Rectal smooth muscle tissue (tissue), 1 donor: ENCODE results near the gene SPATA16.
"Not testable (repeated sequence)": the region's sequence is repeated elsewhere in the genome, so short reads cannot be mapped to it uniquely, and the experiment has no call there.

Experiments used
- H3K27ac ChIP-seq: one replicate; pipeline ENCODE4 v1.7.0; 2013; ENCODE audit warnings: low read depth, low read length, inconsistent platforms
- H3K27me3 ChIP-seq: one replicate; pipeline ENCODE4 v1.7.0; 2013; ENCODE audit warnings: low read length; ENCODE audit not compliant: control insufficient read depth, insufficient read depth
- H3K36me3 ChIP-seq: one replicate; pipeline ENCODE4 v1.7.0; 2013; ENCODE audit warnings: low read length; ENCODE audit not compliant: control insufficient read depth, insufficient read depth
- H3K4me1 ChIP-seq: one replicate; pipeline ENCODE4 v1.7.0; 2013; ENCODE audit warnings: low read length; ENCODE audit not compliant: control insufficient read depth, insufficient read depth
- H3K4me3 ChIP-seq: one replicate; pipeline ENCODE4 v1.7.0; 2013; ENCODE audit warnings: low read length
- H3K9ac ChIP-seq: one replicate; pipeline ENCODE4 v1.7.0; 2013; ENCODE audit warnings: low read length

Gene SPATA16, protein sequence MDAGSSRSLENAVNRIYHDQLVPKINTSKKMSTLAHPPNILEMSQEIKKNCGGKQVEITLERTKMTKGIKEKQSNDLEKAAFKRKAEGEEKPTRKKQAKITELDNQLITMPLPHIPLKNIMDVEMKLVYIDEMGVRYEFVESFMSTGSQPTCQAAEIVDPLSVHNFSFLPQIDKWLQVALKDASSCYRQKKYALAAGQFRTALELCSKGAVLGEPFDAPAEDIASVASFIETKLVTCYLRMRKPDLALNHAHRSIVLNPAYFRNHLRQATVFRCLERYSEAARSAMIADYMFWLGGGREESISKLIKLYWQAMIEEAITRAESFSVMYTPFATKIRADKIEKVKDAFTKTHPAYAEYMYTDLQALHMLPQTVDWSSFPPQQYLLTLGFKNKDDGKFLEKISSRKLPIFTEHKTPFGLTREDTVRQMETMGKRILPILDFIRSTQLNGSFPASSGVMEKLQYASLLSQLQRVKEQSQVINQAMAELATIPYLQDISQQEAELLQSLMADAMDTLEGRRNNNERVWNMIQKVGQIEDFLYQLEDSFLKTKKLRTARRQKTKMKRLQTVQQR

DNA sequence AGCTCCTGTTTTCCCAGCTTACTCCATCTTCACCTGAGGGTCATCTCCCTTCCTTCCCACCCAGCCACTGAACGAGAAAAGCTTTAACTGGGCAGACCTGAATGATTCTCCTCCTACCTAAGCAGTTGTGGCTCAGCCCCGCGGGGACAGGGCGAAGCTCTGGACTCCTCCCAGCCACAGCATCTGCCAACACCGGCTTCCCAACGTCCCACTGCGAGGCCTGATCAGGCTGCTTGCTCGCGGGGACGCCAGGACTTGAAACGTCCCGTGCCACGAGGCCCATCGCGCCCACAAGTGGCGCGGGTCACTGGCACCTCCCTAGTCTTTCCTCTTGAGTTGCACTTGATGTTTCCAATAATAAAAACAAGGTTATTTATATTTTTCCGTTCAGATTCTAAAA is at the start of gene SPATA16:
Gene SPATA16 (minus strand): TSS at position 250 of the 400 bp plus-strand sequence. CDS start 23,504 bp downstream, outside the sequence.
- H3K27ac ChIP-seq, result no peak within 1 kb of the TSS
- H3K27me3 ChIP-seq, result no peaks in the 10 kb centered on the region
- H3K4me1 ChIP-seq, result no peaks in the 10 kb centered on the region
- no peaks in the 10 kb centered on the region for H3K36me3 ChIP-seq
- H3K9ac ChIP-seq, result no peak within 1 kb of the TSS
- no peak within 1 kb of the TSS for H3K4me3 ChIP-seq

- H3K27me3 ChIP-seq, H3K27ac ChIP-seq, H3K9ac ChIP-seq, H3K36me3 ChIP-seq, H3K4me1 ChIP-seq, H3K4me3 ChIP-seq: not testable (repeated sequence)
These were observed 42.0 kb upstream of the SPATA16 start for GRCh38 chr3:173183022-173183421.

- Histone ChIP-seq H3K27ac (no peak overlapping the region), H3K27me3 (no peaks in the 10 kb centered on the region), H3K36me3 (no peaks in the 10 kb centered on the region), H3K4me1 (no peaks in the 10 kb centered on the region), H3K9ac (no peak overlapping the region), H3K4me3 (no peak overlapping the region)
These were observed 32.6 kb upstream of the SPATA16 start for GRCh38 chr3:173173652-173174051.

DNA sequence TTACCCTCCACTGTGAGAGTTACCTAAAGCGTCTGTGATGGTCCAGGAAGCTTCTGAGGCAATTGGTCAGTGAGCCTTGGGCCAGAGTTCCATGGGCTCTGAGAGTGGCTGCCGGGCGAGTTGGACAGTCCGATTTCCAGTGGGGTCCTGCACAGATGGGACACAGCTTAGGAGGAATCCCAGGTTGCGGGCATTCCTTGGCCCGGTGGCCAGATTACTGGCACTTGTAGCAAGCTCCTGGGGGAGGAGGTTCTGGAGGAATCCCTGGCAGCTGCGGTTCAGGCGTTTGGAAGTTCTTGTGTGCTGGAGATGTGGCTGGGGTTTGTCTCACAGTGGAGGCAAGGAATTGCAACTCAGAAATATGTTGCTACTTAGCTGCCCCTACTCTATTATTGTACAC is 18.1 kb upstream of the SPATA16 start:
- not testable (repeated sequence) for H3K9ac ChIP-seq, H3K36me3 ChIP-seq, H3K27ac ChIP-seq, H3K27me3 ChIP-seq, H3K4me3 ChIP-seq, H3K4me1 ChIP-seq

- H3K27ac ChIP-seq, result not testable (repeated sequence)
These were observed 15.5 kb upstream of the SPATA16 start for GRCh38 chr3:173156533-173156932.

DNA sequence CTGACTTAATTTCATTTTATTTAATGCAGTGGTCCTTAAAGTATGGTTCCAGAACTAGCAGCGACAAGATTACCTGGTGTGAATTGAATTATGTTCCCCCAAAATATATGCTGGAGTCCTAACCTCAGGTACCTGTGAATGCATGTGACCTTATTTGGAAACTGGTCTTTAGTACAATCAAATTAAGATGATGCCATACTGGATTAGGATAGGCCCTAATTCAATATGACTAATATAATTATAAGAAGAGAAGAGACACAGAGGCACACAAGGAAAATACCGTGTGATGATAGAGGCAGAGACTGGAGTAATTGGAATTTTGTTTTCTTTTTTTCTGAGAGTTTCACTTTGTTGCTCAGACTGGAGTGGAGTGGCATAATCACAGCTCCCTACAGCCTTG is 12.6 kb upstream of the SPATA16 start:
- H3K9ac ChIP-seq, result no peak overlapping the region
- H3K4me1 ChIP-seq, result no peaks in the 10 kb centered on the region
- no peaks in the 10 kb centered on the region for H3K27me3 ChIP-seq
- no peaks in the 10 kb centered on the region for H3K36me3 ChIP-seq
- no peak overlapping the region for H3K4me3 ChIP-seq
- H3K27ac ChIP-seq, result no peak overlapping the region

More at GRCh38 chr3:173156533-173156932, 15.5 kb upstream of the SPATA16 start:
- H3K9ac ChIP-seq, H3K4me1 ChIP-seq, H3K27me3 ChIP-seq, H3K4me3 ChIP-seq, H3K36me3 ChIP-seq: not testable (repeated sequence)

- Histone ChIP-seq H3K36me3 (no peaks in the 10 kb centered on the region), H3K27me3 (no peaks in the 10 kb centered on the region), H3K4me1 (no peaks in the 10 kb centered on the region), H3K27ac (no peak overlapping the region), H3K4me3 (no peak overlapping the region), H3K9ac (no peak overlapping the region)
These were observed 1.6 kb downstream of the SPATA16 start for GRCh38 chr3:173139420-173139819.

GRCh38 chr3:173138026-173138425 is 3.0 kb downstream of the SPATA16 start:
- Histone ChIP-seq H3K9ac (no peak overlapping the region), H3K27me3 (no peaks in the 10 kb centered on the region), H3K27ac (no peak overlapping the region), H3K4me1 (no peaks in the 10 kb centered on the region), H3K36me3 (no peaks in the 10 kb centered on the region), H3K4me3 (no peak overlapping the region)

DNA sequence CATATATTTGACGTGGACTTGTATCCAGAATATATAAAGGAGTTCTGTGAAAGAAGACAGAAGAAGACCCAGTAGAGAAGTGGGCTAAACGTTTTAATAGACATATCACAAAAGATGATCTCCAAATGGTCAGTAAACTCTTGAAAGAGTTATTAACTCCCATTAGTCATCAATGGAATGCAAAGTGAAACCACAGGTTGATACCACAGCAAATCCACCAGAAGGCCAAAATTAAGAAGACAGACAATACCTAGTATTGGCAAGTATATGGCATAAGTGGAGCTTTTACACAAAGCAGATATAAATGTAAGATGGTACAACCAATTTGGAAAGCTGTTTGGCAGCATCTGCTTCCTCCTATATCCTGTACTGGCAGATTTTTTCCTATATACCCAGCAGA is 6.0 kb downstream of the SPATA16 start:
- H3K36me3 ChIP-seq, result no peaks in the 10 kb centered on the region
- H3K27ac ChIP-seq, result no peak overlapping the region
- H3K27me3 ChIP-seq, result no peaks in the 10 kb centered on the region
- no peak overlapping the region for H3K4me3 ChIP-seq
- H3K9ac ChIP-seq, result no peak overlapping the region
- no peaks in the 10 kb centered on the region for H3K4me1 ChIP-seq

GRCh38 chr3:173128633-173129032 is 12.4 kb downstream of the SPATA16 start:
- H3K27ac ChIP-seq, result no peak overlapping the region
- no peak overlapping the region for H3K9ac ChIP-seq
- no peaks in the 10 kb centered on the region for H3K36me3 ChIP-seq
- no peaks in the 10 kb centered on the region for H3K4me1 ChIP-seq
- no peaks in the 10 kb centered on the region for H3K27me3 ChIP-seq
- no peak overlapping the region for H3K4me3 ChIP-seq

GRCh38 chr3:173111321-173111720 is 29.7 kb downstream of the SPATA16 start:
- no peaks in the 10 kb centered on the region for H3K4me1 ChIP-seq

DNA sequence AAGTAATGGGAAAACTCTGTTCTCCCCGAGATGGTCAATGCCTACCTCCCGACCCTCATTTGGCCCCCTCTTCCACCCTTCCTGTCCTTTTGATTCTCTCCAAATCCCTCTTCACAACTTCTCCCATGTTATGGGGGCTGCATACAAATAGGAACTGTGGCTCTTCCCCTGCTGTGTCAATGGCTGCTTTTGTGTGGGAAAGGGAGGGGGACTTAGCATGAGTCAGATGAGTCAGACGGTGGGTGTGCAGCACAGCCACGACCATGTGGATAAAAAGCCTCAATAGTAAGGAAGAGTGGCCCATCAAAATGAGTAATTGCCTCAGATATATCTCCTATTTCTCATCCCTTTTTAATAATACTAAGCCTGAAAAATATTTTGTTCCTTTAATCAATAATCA is 31.9 kb downstream of the SPATA16 start:
- H3K27ac ChIP-seq, result no peak overlapping the region
- no peaks in the 10 kb centered on the region for H3K4me1 ChIP-seq
- no peaks in the 10 kb centered on the region for H3K27me3 ChIP-seq
- H3K4me3 ChIP-seq, result no peak overlapping the region
- no peaks in the 10 kb centered on the region for H3K36me3 ChIP-seq
- H3K9ac ChIP-seq, result no peak overlapping the region

More at GRCh38 chr3:173111321-173111720, 29.7 kb downstream of the SPATA16 start:
- Histone ChIP-seq H3K27ac (no peak overlapping the region), H3K36me3 (no peaks in the 10 kb centered on the region), H3K27me3 (no peaks in the 10 kb centered on the region), H3K4me3 (no peak overlapping the region), H3K9ac (no peak overlapping the region)

DNA sequence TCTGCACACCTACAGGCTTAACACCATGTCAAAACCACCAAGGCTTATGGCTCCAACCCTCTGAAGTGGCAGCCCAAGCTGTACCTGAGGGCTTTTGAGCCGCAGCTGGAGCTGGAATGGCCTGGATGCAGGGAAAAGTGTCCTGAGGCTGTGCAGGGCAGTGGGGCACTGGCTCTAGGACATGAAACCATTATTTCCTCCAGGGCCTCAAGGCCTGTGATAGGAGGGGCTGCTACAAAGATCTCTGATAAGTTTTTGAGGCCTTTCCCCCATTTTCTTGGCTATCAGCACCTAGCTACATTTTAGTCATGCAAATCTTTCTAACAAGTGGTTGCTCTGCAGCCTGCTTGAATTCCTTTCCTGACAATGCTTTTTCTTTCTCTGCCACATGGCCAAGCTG is 37.6 kb downstream of the SPATA16 start:
- no peak overlapping the region for H3K4me3 ChIP-seq
- no peaks in the 10 kb centered on the region for H3K27me3 ChIP-seq
- H3K4me1 ChIP-seq, result no peaks in the 10 kb centered on the region
- no peak overlapping the region for H3K27ac ChIP-seq
- H3K9ac ChIP-seq, result no peak overlapping the region
- no peaks in the 10 kb centered on the region for H3K36me3 ChIP-seq
